Neural cell (in vitro differentiated cells): ENCODE data around the gene GPC1. TPM values are rescaled to one million over a fixed set of nuclear protein-coding genes. Genes with fewer than 3 reads are reported as not detected.

Source experiments
- H2AFZ ChIP-seq: fragments of 200-600, 300-800 bp; sonication (generic), shearing (Covaris generic); 2 replicates; pipeline ENCODE4 v1.6.0; 2014; ENCODE audit warnings: low read depth, mild to moderate bottlenecking, antibody characterized with exemption, low read length, moderate library complexity
- H3F3A ChIP-seq: fragments of 200-600 bp; shearing (Covaris generic); 2 replicates; pipeline ENCODE4 v1.6.1; 2016; ENCODE audit warnings: mild to moderate bottlenecking, moderate library complexity, mixed read lengths, antibody characterized with exemption, low read length; ENCODE audit not compliant: insufficient read depth, poor library complexity, severe bottlenecking
- H3K27ac ChIP-seq: fragments of 200-600, 300-800 bp; sonication (generic), shearing (Covaris generic); 2 replicates; pipeline ENCODE4 v1.5.1; 2014; ENCODE audit warnings: mild to moderate bottlenecking, low read length, moderate library complexity
- H3K27me3 ChIP-seq: fragments of 300-800, 200-600 bp; sonication (generic), shearing (Covaris generic); 2 replicates; pipeline ENCODE4 v1.6.0; 2014; ENCODE audit warnings: mild to moderate bottlenecking, low read depth, low read length, moderate library complexity; ENCODE audit not compliant: insufficient read depth
- H3K36me3 ChIP-seq: fragments of 300-800, 200-600 bp; sonication (generic), shearing (Covaris generic); 2 replicates; pipeline ENCODE4 v1.5.1; 2014; ENCODE audit warnings: mild to moderate bottlenecking, antibody characterized with exemption, low read length, moderate library complexity; ENCODE audit not compliant: insufficient read depth
- H3K4me2 ChIP-seq: fragments of 300-800, 200-600 bp; sonication (generic), shearing (Covaris generic); 2 replicates; pipeline ENCODE4 v1.6.0; 2014; ENCODE audit warnings: mild to moderate bottlenecking, low read length
- H3K4me3 ChIP-seq: fragments of 300-800, 200-600 bp; sonication (generic), shearing (Covaris generic); 2 replicates; pipeline ENCODE4 v1.5.1; 2014; ENCODE audit warnings: mild to moderate bottlenecking, low read length, moderate library complexity
- H3K79me2 ChIP-seq: fragments of 200-600 bp; shearing (Covaris generic); replicated peaks from 2 replicates; pipeline ENCODE4 v1.6.0; 2014; ENCODE audit warnings: mild to moderate bottlenecking, low read length, moderate library complexity; ENCODE audit not compliant: insufficient read depth
- H3K9ac ChIP-seq: fragments of 300-800, 200-600 bp; sonication (generic), shearing (Covaris generic); 2 replicates; pipeline ENCODE4 v1.6.1; 2016; ENCODE audit warnings: mild to moderate bottlenecking, low read length, mixed read lengths
- H3K9me2 ChIP-seq: fragments of 200-600 bp; shearing (Covaris generic); 2 replicates; pipeline ENCODE4 v1.6.1; 2016; ENCODE audit warnings: mild to moderate bottlenecking, low read length, mixed read lengths; ENCODE audit not compliant: insufficient read depth
- H3K9me3 ChIP-seq: fragments of 200-600, 300-800 bp; sonication (generic), shearing (Covaris generic); 2 replicates; pipeline ENCODE4 v1.6.1; 2016; ENCODE audit warnings: mild to moderate bottlenecking, mixed run types, low read length, moderate library complexity, mixed read lengths
- H4K20me1 ChIP-seq: fragments of 200-600 bp; shearing (Covaris generic); 2 replicates; pipeline ENCODE4 v1.6.1; 2016; ENCODE audit warnings: mild to moderate bottlenecking, mixed run types; ENCODE audit not compliant: insufficient read depth
- CTCF ChIP-seq: fragments of 450-650 bp; IDR thresholded peaks from 2 replicates; pipeline ENCODE4 v1.5.1; 2014; ENCODE audit warnings: antibody characterized with exemption, mild to moderate bottlenecking, moderate library complexity; ENCODE audit not compliant: poor library complexity, severe bottlenecking
- EP300 ChIP-seq: fragments of 450-650 bp; conservative IDR thresholded peaks from 2 replicates; pipeline ENCODE4 v1.6.1; 2014; ENCODE audit warnings: antibody characterized with exemption, mild to moderate bottlenecking, moderate library complexity; ENCODE audit not compliant: poor library complexity, severe bottlenecking
- EZH2 ChIP-seq: fragments of 200-600, 300-800 bp; shearing (Covaris generic), sonication (generic); IDR thresholded peaks from 2 replicates; pipeline ENCODE4 v1.6.1; 2014; ENCODE audit warnings: antibody characterized with exemption, low read length, borderline replicate concordance, mild to moderate bottlenecking; ENCODE audit not compliant: insufficient read depth, poor library complexity, severe bottlenecking
- MXI1 ChIP-seq: fragments of 450-650 bp; conservative IDR thresholded peaks from 2 replicates; pipeline ENCODE4 v1.6.1; 2014; ENCODE audit warnings: antibody characterized with exemption, mild to moderate bottlenecking; ENCODE audit not compliant: poor library complexity, severe bottlenecking
- POLR2AphosphoS5 ChIP-seq: IDR thresholded peaks from 2 replicates; pipeline ENCODE4 v1.6.1; 2012
- RAD21 ChIP-seq: fragments of 450-650 bp; conservative IDR thresholded peaks from 2 replicates; pipeline ENCODE4 v1.6.1; 2014; ENCODE audit warnings: antibody characterized with exemption, mild to moderate bottlenecking, moderate library complexity
- REST ChIP-seq: IDR thresholded peaks from 2 replicates; pipeline ENCODE4 v1.6.1; 2012; ENCODE audit warnings: borderline replicate concordance
- SMC3 ChIP-seq: fragments of 450-650 bp; conservative IDR thresholded peaks from 2 replicates; pipeline ENCODE4 v1.6.1; 2014; ENCODE audit warnings: antibody characterized with exemption, mild to moderate bottlenecking, moderate library complexity; ENCODE audit not compliant: poor library complexity
- TAF1 ChIP-seq: IDR thresholded peaks from 2 replicates; pipeline ENCODE4 v1.6.1; 2012; ENCODE audit warnings: low read depth
- polyA plus RNA-seq: library from polyadenylated mRNA; depleted of rRNA; stranded (reverse); fragments of >200 nt; gene quantifications from 2 replicates; pipeline ENCODE4 v1.2.3, GENCODE V29; 2014

Gene GPC1
- polyA plus RNA-seq, 1 donor from 2014 or later = 74.0 TPM

GRCh38 chr2:240438810-240439697 lies 3.6 kb downstream of the GPC1 start:
- no peak overlapping the region for H3K27ac ChIP-seq
- no peak overlapping the region for H3K4me2 ChIP-seq
- no peaks in the 10 kb centered on the region for H3K9me3 ChIP-seq
- TF ChIP-seq RAD21 (no peak), TAF1 (no peak), EZH2 (no peak), CTCF (no peak), POLR2AphosphoS5 (no peak), SMC3 (no peak), EP300 (no peak)
- peaks cover 23% of the 10 kb centered on the region for H4K20me1 ChIP-seq
- H2AFZ ChIP-seq = no peak overlapping the region
- peak overlapping the region; percentile 83 for H3K4me3 ChIP-seq
- H3K36me3 ChIP-seq = no peaks in the 10 kb centered on the region
- H3F3A ChIP-seq = no peaks in the 10 kb centered on the region
- H3K27me3 ChIP-seq = no peaks in the 10 kb centered on the region
- peak overlapping the region; percentile 47 for H3K9ac ChIP-seq
- H3K9me2 ChIP-seq = no peaks in the 10 kb centered on the region
- peaks cover 60% of the 10 kb centered on the region for H3K79me2 ChIP-seq

- TF ChIP-seq MXI1 = no peak
- no peak for TF ChIP-seq REST
- TF ChIP-seq EP300 = no peak
- no peak for TF ChIP-seq POLR2AphosphoS5
- no peak for TF ChIP-seq EZH2
- no peak for TF ChIP-seq TAF1
- no peak for TF ChIP-seq CTCF
- no peak for TF ChIP-seq RAD21
- TF ChIP-seq SMC3 = no peak
- Histone ChIP-seq H3K27ac (no peak overlapping the region), H3K4me2 (no peak overlapping the region), H3K79me2 (peaks cover 60% of the 10 kb centered on the region), H3K9me3 (no peaks in the 10 kb centered on the region), H3F3A (no peaks in the 10 kb centered on the region), H2AFZ (no peak overlapping the region), H4K20me1 (peaks cover 23% of the 10 kb centered on the region), H3K9me2 (no peaks in the 10 kb centered on the region), H3K4me3 (no peak overlapping the region), H3K27me3 (no peaks in the 10 kb centered on the region), H3K36me3 (no peaks in the 10 kb centered on the region), H3K9ac (no peak overlapping the region)
These were observed 4.3 kb downstream of the GPC1 start for GRCh38 chr2:240439698-240440151.
